Keratinocyte (primary cell): ENCODE measurements around the gene ZNF70. TPM values are rescaled to one million over a fixed set of nuclear protein-coding genes. Genes with fewer than 3 reads are reported as not detected.

Experiments
- DNase-seq: peaks from one replicate; pipeline ENCODE4 v3.0.0-alpha.2; 2011; ENCODE audit warnings: low read depth, missing footprints, low spot score
- FAIRE-seq: peaks from 2 replicates; lab custom pipeline; 2011; peaks lifted over from hg19 to GRCh38; lab: Jason Lieb, UNC
- H2AFZ ChIP-seq: 2 replicates; pipeline ENCODE4 v1.6.0; 2012; ENCODE audit warnings: low read length, control low read depth, inconsistent platforms; ENCODE audit not compliant: control insufficient read depth
- H3K27ac ChIP-seq: 2 replicates; pipeline ENCODE4 v1.5.1; 2011; ENCODE audit warnings: low read length; ENCODE audit not compliant: control insufficient read depth, insufficient read depth
- H3K27me3 ChIP-seq: 3 replicates; pipeline ENCODE4 v1.6.0; 2011; ENCODE audit warnings: low read length; ENCODE audit not compliant: control insufficient read depth, insufficient read depth; ENCODE audit errors: extremely low read depth
- H3K36me3 ChIP-seq, 2 experiments: 2 replicates in 1 of 2; 3 replicates in 1 of 2; pipeline ENCODE4 v1.5.1; 2011; ENCODE audit warnings: low read length in 2 of 2, mild to moderate bottlenecking in 1 of 2; ENCODE audit not compliant: control insufficient read depth in 2 of 2, insufficient read depth in 2 of 2; ENCODE audit errors: extremely low read depth in 1 of 2
- H3K4me1 ChIP-seq: 3 replicates; pipeline ENCODE4 v1.5.1; 2011; ENCODE audit warnings: low read length; ENCODE audit not compliant: control insufficient read depth, insufficient read depth; ENCODE audit errors: extremely low read depth
- H3K4me2 ChIP-seq: 3 replicates; pipeline ENCODE4 v1.6.0; 2011; ENCODE audit warnings: low read depth, low read length; ENCODE audit not compliant: control insufficient read depth, insufficient read depth; ENCODE audit errors: extremely low read depth
- H3K4me3 ChIP-seq, 3 experiments: fragments of 200-600 bp in 1 of 3; sonication (generic) in 1 of 3; 2 replicates in 2 of 3; 3 replicates in 1 of 3; pipeline ENCODE4 v1.5.1; 2011 to 2016; ENCODE audit warnings: low read length in 3 of 3, mild to moderate bottlenecking in 3 of 3, control low read depth in 2 of 3, inconsistent platforms in 1 of 3, low read depth in 1 of 3, mixed read lengths in 1 of 3, mixed run types in 1 of 3, moderate library complexity in 1 of 3; ENCODE audit not compliant: control insufficient read depth in 2 of 3, insufficient read depth in 2 of 3; ENCODE audit errors: extremely low read depth in 1 of 3
- H3K79me2 ChIP-seq: 2 replicates; pipeline ENCODE4 v1.6.0; 2012; ENCODE audit warnings: low read length; ENCODE audit not compliant: control insufficient read depth, insufficient read depth
- H3K9ac ChIP-seq: 3 replicates; pipeline ENCODE4 v1.6.0; 2011; ENCODE audit warnings: low read length; ENCODE audit not compliant: control insufficient read depth, insufficient read depth; ENCODE audit errors: extremely low read depth
- H3K9me1 ChIP-seq: 3 replicates; pipeline ENCODE4 v1.6.0; 2011; ENCODE audit warnings: low read length; ENCODE audit not compliant: control insufficient read depth, insufficient read depth; ENCODE audit errors: extremely low read depth
- H3K9me3 ChIP-seq: 2 replicates; pipeline ENCODE4 v1.5.1; 2012; ENCODE audit warnings: low read depth, low read length; ENCODE audit not compliant: control insufficient read depth
- H4K20me1 ChIP-seq: 3 replicates; pipeline ENCODE4 v1.6.0; 2011; ENCODE audit warnings: low read length; ENCODE audit not compliant: control insufficient read depth, insufficient read depth; ENCODE audit errors: extremely low read depth
- CTCF ChIP-seq, 3 experiments: IDR thresholded peaks in 1 of 3; conservative IDR thresholded peaks in 1 of 3; optimal IDR thresholded peaks in 1 of 3; 2 replicates in 2 of 3; 3 replicates in 1 of 3; pipeline versions ENCODE3 to v1.5.1; 2011; ENCODE audit warnings: low read length in 3 of 3, mild to moderate bottlenecking in 3 of 3, moderate library complexity in 2 of 3, control low read depth in 1 of 3, inconsistent platforms in 1 of 3; ENCODE audit not compliant: insufficient read depth in 2 of 3; ENCODE audit errors: extremely low read depth in 1 of 3
- EZH2 ChIP-seq: IDR thresholded peaks from one replicate; pipeline ENCODE4 v1.6.1; 2012; ENCODE audit warnings: inconsistent platforms, mild to moderate bottlenecking, low read length, moderate library complexity
- dilution Hi-C: fragments of 300-500 bp; cut with MboI; formaldehyde crosslinking; loops from one replicate; pipeline ENCODE4 v1.7.0; 2020; ENCODE audit warnings: low sequenced_read_pairs; ENCODE audit not compliant: extremely low pct_ligation_motif_present
- polyA plus RNA-seq, 5 experiments: library from polyadenylated mRNA; depleted of rRNA in 3 of 5; stranded (reverse) in 3 of 5; stranded (forward) in 1 of 5; unstranded in 1 of 5; fragments of >200 nt; gene quantifications; 1 replicate in 1 of 5; 2 replicates in 3 of 5; 3 replicates in 1 of 5; pipeline versions ENCODE4 v1.2.1 to v1.2.3, GENCODE V29; 2011 to 2012; ENCODE audit warnings: missing spikeins in 2 of 5, low read depth in 1 of 5, low replicate concordance in 1 of 5

Gene ZNF70
- polyA plus RNA-seq, 1 donor (not counting 4 experiments of a cell fraction or from before 2014, with no cell fraction given): 0.55 TPM

- TF ChIP-seq CTCF (optimal IDR thresholded peaks at IDR 0.05 in 1 of 3, IDR thresholded peaks at IDR 0.05 in 1 of 3, conservative IDR thresholded peaks at IDR 0.05 in 1 of 3; ENCODE audit: extremely low read depth in 1 of 3, insufficient read depth in 2 of 3, low read length in 3 of 3): no peak
- TF ChIP-seq EZH2: no peak
- Histone ChIP-seq H3K27me3 (no peaks in the 10 kb centered on the region), H3K27ac (no peak overlapping the region), H2AFZ (no peak overlapping the region), H4K20me1 (no peaks in the 10 kb centered on the region), H3K9me3 (no peaks in the 10 kb centered on the region), H3K9me1 (no peaks in the 10 kb centered on the region), H3K36me3 (no peaks in the 10 kb centered on the region), H3K4me1 (peaks cover 5% of the 10 kb centered on the region), H3K4me3 (no peak overlapping the region), H3K79me2 (no peaks in the 10 kb centered on the region), H3K9ac (no peak overlapping the region), H3K4me2 (no peak overlapping the region)
- dilution Hi-C loops: no loop called here
- FAIRE-seq: no peak
- no peak for DNase-seq
Observed at GRCh38 chr22:23754980-23755636, 4.2 kb upstream of the ZNF70 start.

GRCh38 chr22:23754220-23754919, 3.5 kb upstream of the ZNF70 start, which contains the start of gene VPREB3:
TSS of gene VPREB3 (minus strand) at chr22:23754425. CDS start at chr22:23754363, 62 bp downstream.
- FAIRE-seq: no peak
- H3K27me3 ChIP-seq: no peaks in the 10 kb centered on the region

More at GRCh38 chr22:23754220-23754919, 3.5 kb upstream of the ZNF70 start, which contains the start of gene VPREB3:
- H3K36me3 ChIP-seq: no peaks in the 10 kb centered on the region
- H3K9me3 ChIP-seq: no peaks in the 10 kb centered on the region
- H3K9ac ChIP-seq: no peak within 1 kb of the TSS
- peaks cover 3% of the 10 kb centered on the region for H3K79me2 ChIP-seq
- H3K4me1 ChIP-seq: peaks cover 11% of the 10 kb centered on the region
- no peak within 1 kb of the TSS for H3K4me3 ChIP-seq
- no peak within 1 kb of the TSS for H2AFZ ChIP-seq
- dilution Hi-C loops: no loop called here
- no peak within 1 kb of the TSS for H3K27ac ChIP-seq
- H4K20me1 ChIP-seq: no peaks in the 10 kb centered on the region
- H3K9me1 ChIP-seq: no peaks in the 10 kb centered on the region
- H3K4me2 ChIP-seq: no peak within 1 kb of the TSS
- no peak for DNase-seq
- no peak for TF ChIP-seq EZH2
- no peak for TF ChIP-seq CTCF (optimal IDR thresholded peaks at IDR 0.05 in 1 of 3, IDR thresholded peaks at IDR 0.05 in 1 of 3, conservative IDR thresholded peaks at IDR 0.05 in 1 of 3; ENCODE audit: extremely low read depth in 1 of 3, insufficient read depth in 2 of 3, low read length in 3 of 3)
